ENCODE results near the gene SPOCK3.

The SPOCK3 gene

DNA sequence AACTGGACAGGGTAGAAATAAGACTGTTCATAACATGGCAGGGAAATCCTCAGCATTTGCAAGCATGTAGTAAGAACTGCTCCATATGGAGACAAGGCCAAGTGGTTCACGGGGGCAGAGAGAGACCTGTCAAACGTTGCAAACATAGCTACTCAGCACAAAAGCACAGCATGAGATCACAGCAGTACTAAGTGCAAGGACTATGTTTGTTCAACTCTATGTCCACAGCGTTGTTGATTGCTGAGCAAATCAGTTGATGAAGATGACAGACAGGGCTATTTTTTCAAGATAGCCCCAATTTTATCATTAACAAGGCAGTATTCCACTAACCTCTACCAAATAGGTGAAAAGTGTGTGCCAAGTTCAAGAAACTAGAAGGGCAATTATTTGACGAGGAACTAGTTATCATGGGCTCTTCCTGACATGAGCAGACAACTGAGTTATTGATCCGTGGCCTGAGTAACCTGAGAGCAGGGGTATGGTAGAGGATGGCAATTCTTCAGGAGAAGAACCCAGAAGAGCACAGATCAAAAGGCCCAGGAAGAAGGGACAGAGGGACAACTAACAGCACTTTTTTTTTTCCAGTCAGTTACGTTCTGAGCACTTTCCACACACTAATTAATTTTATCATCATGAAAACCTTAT, 57.4 kb downstream of the SPOCK3 start:
- no peak for DNase-seq (ENCODE audit: low spot score)

DNA sequence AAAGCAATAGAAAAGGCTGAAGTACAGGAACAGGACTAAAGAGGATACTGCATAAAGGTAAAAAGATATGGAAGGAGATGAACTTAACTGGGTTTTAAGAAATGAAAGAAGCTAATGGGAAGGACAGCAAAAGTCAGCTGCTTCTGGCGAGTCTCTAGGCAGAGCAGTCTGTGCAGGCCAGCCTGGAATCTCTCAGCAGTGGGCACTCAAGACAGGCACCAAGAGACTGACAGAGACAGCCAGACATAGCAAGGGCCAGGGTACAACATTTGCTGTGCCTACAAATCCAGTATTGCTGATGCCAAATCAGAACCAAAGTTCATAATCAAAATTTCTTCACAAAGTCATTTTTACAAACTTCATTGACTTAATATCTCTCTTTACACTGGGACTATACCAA, 62.4 kb downstream of the SPOCK3 start:
- DNase-seq (ENCODE audit: low spot score) = peak; percentile 21

DNA sequence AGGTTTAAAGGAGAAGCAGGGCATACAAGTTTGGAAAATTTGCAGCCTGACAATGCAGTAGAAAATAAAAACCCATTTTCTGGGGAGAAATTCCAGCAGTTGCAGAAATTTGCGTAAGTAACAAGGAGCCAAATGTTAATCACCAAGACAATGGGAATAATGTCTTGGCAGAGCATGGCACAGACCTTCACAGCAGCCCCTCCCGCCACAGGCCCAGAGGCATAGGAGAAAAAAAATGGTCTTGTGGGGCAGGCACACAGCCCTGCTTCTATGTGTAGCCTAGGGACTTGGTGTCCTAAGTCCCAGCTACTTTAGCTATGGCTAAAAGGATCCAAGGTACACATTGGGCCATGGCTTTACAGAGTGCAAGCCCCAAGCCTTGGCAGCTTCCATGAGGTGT, 65.7 kb downstream of the SPOCK3 start:
- peak; percentile 40 for DNase-seq (ENCODE audit: low spot score)

DNA sequence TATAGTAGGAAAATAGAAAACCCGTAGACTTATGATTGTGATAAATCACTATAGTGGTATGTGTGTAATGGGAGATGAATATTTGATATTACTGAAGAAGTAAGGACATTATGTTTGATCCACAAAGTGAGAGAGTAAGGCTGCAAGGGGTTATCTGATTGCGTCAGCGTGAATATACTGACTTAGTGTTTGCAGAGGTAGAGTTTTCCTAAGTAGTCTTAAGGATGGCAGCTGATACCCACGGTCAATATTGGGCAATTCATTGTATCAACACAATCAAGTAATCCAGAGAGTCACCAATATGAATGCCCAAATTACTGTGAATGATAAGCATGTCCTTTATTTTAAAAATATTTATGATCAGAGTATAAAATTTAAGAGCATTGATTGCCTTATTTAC, 83.7 kb downstream of the SPOCK3 start:
- DNase-seq (ENCODE audit: low spot score) = no peak

GRCh38 chr4:167144605-167145004, 89.7 kb downstream of the SPOCK3 start:
- no peak for DNase-seq (ENCODE audit: low spot score)

GRCh38 chr4:167143018-167143417, 91.3 kb downstream of the SPOCK3 start:
- no peak for DNase-seq (ENCODE audit: low spot score)

DNA sequence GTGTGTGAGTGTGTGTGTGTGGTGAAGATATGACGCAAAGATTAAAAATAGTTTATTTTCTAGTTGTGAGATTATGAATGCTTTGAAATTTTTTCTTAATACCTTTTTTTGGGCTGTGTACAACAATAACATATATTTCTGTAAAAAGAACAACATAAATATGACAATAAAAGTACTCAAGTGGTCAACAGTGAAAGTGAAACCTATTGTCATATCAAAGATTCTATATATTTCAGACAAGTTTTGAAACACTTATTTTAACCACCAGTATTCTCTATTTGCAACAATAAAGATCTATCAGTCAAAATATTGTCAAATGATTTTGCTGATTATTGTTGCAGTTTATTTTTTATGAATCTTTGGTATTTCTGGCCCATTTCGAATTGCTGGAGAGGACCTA, 98.0 kb downstream of the SPOCK3 start:
- DNase-seq (ENCODE audit: low spot score) = no peak

- DNase-seq (ENCODE audit: low spot score) = no peak
Observed at GRCh38 chr4:167129146-167129545, 105.1 kb downstream of the SPOCK3 start.

- no peak for DNase-seq (ENCODE audit: low spot score)
Observed at GRCh38 chr4:167119392-167119791, 114.9 kb downstream of the SPOCK3 start.

- DNase-seq (ENCODE audit: low spot score) = no peak
Observed at GRCh38 chr4:167117273-167117672, 117.0 kb downstream of the SPOCK3 start.

DNA sequence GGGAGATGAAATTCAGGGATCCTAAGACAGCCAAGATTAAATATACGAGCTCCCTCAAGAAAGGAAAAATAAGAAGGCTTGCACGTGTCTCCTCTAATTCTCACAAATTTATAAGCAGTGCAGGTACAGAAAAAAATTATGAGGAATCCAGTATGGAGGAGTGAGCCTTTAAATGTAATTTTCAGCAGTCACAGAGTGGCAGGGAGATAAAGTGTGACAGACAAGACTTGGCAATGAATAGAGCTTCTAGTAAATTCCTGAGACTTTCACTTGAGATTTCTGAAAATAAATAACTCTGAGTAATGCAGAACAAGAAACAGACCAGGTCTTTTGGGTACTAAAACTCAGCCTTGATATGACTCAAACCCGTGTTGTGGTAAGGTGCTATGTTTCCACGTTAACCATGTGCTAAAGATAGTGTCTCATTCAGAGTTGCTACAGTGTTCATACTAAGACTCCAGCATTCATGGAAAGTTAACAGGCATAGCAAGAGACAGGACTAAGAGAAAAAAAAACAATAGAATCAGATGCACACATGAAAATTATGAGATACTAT, 119.8 kb downstream of the SPOCK3 start:
- no peak for DNase-seq (ENCODE audit: low spot score)

DNA sequence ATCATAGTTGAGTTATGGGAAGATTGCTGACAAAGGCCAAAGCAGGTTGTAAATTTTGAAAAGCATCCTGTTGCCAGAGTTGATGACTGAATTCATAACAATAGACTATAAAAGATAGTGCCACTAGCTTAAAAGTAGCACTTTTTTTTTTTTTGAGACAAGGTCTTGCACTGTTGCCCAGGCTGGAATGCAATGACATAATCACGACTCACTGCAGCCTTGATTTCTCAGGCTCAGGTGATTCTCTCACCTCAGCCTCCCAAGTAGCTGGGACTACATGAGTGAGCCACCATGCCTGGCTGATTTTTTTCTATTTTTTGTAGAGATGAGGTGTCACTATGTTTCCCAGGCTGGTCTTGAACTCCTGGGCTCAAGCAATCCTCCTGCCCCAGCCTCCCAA, 122.7 kb downstream of the SPOCK3 start:
- DNase-seq (ENCODE audit: low spot score) = no peak

- DNase-seq (ENCODE audit: low spot score) = no peak
Observed at GRCh38 chr4:167111092-167111491, 123.2 kb downstream of the SPOCK3 start.

DNA sequence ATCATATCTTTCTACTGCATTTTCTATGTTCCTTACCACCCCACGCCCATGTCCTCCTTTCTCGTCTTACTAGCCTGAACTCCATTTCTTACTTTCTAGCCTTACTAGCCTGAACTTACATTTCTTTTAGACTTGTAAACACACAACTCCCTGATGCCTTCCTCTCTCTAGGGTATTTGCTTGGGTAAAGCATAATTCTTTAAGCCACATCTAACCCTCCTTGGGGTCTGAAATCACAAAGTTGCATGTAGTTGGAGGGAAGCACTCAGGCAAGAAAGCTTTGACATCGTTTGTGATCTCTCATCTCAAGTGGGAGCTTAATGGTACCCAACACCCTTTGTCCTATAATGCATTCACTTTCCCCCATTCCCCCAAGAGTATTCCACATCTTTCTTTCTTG, 124.4 kb downstream of the SPOCK3 start:
- no peak for DNase-seq (ENCODE audit: low spot score)

GRCh38 chr4:167105857-167106256, 128.4 kb downstream of the SPOCK3 start:
- DNase-seq (ENCODE audit: low spot score) = no peak

DNA sequence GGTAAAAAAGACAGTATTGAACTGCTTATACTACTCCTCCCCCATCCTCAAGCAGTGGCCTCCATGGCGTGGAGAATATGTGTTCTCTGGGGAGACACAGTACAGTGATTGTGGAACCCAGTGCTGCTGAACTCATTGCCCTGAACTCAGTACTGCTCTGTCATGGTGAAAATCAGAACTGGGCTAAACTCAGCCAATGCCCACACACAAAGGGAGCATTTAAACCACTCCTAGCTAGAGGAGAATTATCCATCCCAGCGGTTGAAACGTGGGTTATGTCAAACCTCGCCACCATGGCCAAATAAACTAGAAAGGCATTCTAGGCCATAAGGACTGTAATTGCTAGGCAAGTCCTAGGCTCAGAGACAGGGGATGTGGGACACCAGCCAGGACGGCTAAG, 131.8 kb downstream of the SPOCK3 start:
- peak; percentile 10 for DNase-seq (ENCODE audit: low spot score)

GRCh38 chr4:167101035-167101434, 133.3 kb downstream of the SPOCK3 start:
- DNase-seq (ENCODE audit: low spot score) = no peak

DNA sequence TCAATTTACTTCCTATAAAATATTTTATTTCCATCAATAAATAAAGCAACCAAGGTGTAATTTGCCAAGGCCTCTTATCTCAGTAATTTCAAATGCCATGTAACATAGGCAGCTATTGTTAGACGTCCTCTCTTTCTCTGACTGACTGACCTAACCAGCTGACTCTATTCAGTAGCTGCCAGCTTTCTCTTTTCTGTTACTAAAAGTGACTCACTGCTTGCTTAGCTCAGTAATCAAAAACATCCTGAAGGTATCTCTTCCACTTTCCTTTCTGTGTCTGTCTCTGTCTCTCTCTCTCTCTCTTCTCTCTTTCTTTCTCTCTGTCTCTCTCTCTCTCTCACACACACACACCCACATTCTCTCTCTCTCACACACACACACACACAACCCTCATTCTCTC, 134.2 kb downstream of the SPOCK3 start:
- DNase-seq (ENCODE audit: low spot score) = peak; percentile 82

DNA sequence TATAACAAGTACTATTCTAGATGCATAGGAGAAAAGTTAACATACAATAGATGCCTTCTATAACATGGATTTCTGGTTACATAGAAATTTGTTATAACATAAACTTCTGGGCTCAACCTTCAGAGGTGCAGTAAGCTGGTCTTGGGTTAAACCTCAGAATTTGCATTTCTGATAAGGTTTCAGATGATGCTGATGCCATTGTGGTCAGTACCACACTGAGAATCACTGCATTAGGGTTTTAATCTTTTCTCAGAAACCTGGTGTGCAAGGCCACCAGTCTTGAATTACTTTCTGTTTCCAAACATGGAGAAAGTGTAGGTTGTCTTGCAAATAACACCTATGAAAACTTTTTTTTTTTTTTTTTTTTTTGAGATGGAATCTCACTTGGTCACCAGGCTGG, 146.2 kb downstream of the SPOCK3 start:
- DNase-seq (ENCODE audit: low spot score) = no peak

- DNase-seq (ENCODE audit: low spot score) = no peak
Observed at GRCh38 chr4:167084321-167084720, 150.0 kb downstream of the SPOCK3 start.

- DNase-seq (ENCODE audit: low spot score) = no peak
Observed at GRCh38 chr4:167079762-167080161, 154.5 kb downstream of the SPOCK3 start.

DNA sequence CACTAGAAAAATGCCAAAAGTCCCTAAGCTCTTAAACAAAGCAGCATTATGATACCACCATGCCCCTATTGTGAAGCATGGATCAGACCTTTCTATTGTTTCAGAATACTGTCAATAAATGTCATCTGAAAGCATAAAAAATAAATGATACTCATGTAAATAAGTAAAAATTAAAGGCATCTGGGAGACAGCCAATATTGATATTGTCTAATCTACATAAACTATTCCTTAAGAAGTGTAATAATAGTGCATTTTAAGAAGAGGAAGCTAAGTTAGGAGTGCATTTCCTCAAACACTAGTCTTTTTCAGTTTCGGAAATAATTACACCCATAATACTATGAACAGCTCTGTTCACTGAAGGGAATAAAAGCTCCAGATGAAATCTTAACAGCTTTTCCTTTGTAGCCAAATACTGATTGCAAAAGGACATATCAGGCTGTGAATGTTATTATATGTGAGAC, 181.6 kb downstream of the SPOCK3 start:
- peak; percentile 62 for DNase-seq (ENCODE audit: low spot score)

- no peak for DNase-seq (ENCODE audit: low spot score)
Observed at GRCh38 chr4:167049257-167049656, 185.0 kb downstream of the SPOCK3 start.

- DNase-seq (ENCODE audit: low spot score) = no peak
Observed at GRCh38 chr4:167041524-167041923, 192.8 kb downstream of the SPOCK3 start.

Measured in Ammon's horn (tissue), 1 donor.